Ectodermal cell (in vitro differentiated cells): ENCODE data around the gene PIKFYVE.

Experiments
- H3K27ac ChIP-seq: 2 replicates; pipeline ENCODE4 v1.7.0; 2013; ENCODE audit warnings: mild to moderate bottlenecking, low read depth, low read length; ENCODE audit not compliant: insufficient read depth, poor library complexity, severe bottlenecking
- H3K27me3 ChIP-seq: 2 replicates; pipeline ENCODE4 v1.7.0; 2013; ENCODE audit warnings: mild to moderate bottlenecking, low read length; ENCODE audit not compliant: insufficient read depth, control insufficient read depth, poor library complexity, severe bottlenecking
- H3K36me3 ChIP-seq: one replicate; pipeline ENCODE4 v1.7.0; 2013; ENCODE audit warnings: low read length; ENCODE audit not compliant: control insufficient read depth, insufficient read depth
- H3K4me1 ChIP-seq: one replicate; pipeline ENCODE4 v1.7.0; 2013; ENCODE audit warnings: low read length; ENCODE audit not compliant: control insufficient read depth, insufficient read depth
- H3K4me3 ChIP-seq: 2 replicates; pipeline ENCODE4 v1.7.0; 2013; ENCODE audit warnings: low read depth, low read length, control low read depth; ENCODE audit not compliant: insufficient read depth
- H3K9me3 ChIP-seq: 2 replicates; pipeline ENCODE4 v1.7.0; 2013; ENCODE audit warnings: mild to moderate bottlenecking, low read length, moderate library complexity; ENCODE audit not compliant: control insufficient read depth
- WGBS, 2 experiments: methylation state at CpG; one replicate each; pipeline ENCODE4 v1.1.7; 2013; ENCODE audit warnings: missing lambda C conversion rate in 2 of 2; 5-methylcytosine and 5-hydroxymethylcytosine counted together

The PIKFYVE gene

GRCh38 chr2:208356846-208357574 lies 91.0 kb downstream of the PIKFYVE start:
- H3K4me3 ChIP-seq, result no peak overlapping the region
- WGBS, 2 experiments, result 63 to 68% methylated on average over 1 of the region's 1 CpG
- H3K4me1 ChIP-seq, result no peaks in the 10 kb centered on the region
- no peaks in the 10 kb centered on the region for H3K9me3 ChIP-seq
- H3K36me3 ChIP-seq, result peaks cover 17% of the 10 kb centered on the region
- no peak overlapping the region for H3K27ac ChIP-seq
- no peaks in the 10 kb centered on the region for H3K27me3 ChIP-seq

GRCh38 chr2:208358758-208359631 lies 92.9 kb downstream of the PIKFYVE start:
- no peaks in the 10 kb centered on the region for H3K27me3 ChIP-seq
- H3K4me3 ChIP-seq, result no peak overlapping the region
- H3K27ac ChIP-seq, result no peak overlapping the region
- peaks cover 4% of the 10 kb centered on the region for H3K36me3 ChIP-seq
- WGBS, 2 experiments, result 94 to 95% methylated on average over 10 of the region's 10 CpGs
- H3K9me3 ChIP-seq, result no peaks in the 10 kb centered on the region
- H3K4me1 ChIP-seq, result no peaks in the 10 kb centered on the region

- H3K4me3 ChIP-seq, result no peak overlapping the region
- 92 to 96% methylated on average over 17 of the region's 17 CpGs for WGBS, 2 experiments
- no peaks in the 10 kb centered on the region for H3K9me3 ChIP-seq
- H3K4me1 ChIP-seq, result no peaks in the 10 kb centered on the region
- H3K27ac ChIP-seq, result no peak overlapping the region
- H3K27me3 ChIP-seq, result no peaks in the 10 kb centered on the region
- no peaks in the 10 kb centered on the region for H3K36me3 ChIP-seq
Measured at GRCh38 chr2:208359632-208359986, 93.6 kb downstream of the PIKFYVE start.

GRCh38 chr2:208360259-208361076 lies 94.4 kb downstream of the PIKFYVE start:
- Histone ChIP-seq H3K9me3 (no peaks in the 10 kb centered on the region), H3K4me1 (no peaks in the 10 kb centered on the region), H3K36me3 (no peaks in the 10 kb centered on the region), H3K4me3 (no peak overlapping the region), H3K27me3 (no peaks in the 10 kb centered on the region), H3K27ac (no peak overlapping the region)
- WGBS, 2 experiments, result 94% methylated on average over 48 of the region's 48 CpGs

GRCh38 chr2:208361077-208361441 lies 95.0 kb downstream of the PIKFYVE start:
- H3K4me1 ChIP-seq, result no peaks in the 10 kb centered on the region
- WGBS, 2 experiments, result 94 to 97% methylated on average over 8 to 9 of the region's 9 CpGs
- H3K36me3 ChIP-seq, result no peaks in the 10 kb centered on the region
- no peaks in the 10 kb centered on the region for H3K9me3 ChIP-seq
- H3K4me3 ChIP-seq, result no peak overlapping the region
- H3K27ac ChIP-seq, result no peak overlapping the region
- H3K27me3 ChIP-seq, result no peaks in the 10 kb centered on the region

GRCh38 chr2:208363485-208363884 lies 97.4 kb downstream of the PIKFYVE start:
- Histone ChIP-seq H3K4me3 (no peak overlapping the region), H3K27ac (no peak overlapping the region), H3K9me3 (no peaks in the 10 kb centered on the region), H3K36me3 (no peaks in the 10 kb centered on the region), H3K27me3 (no peaks in the 10 kb centered on the region), H3K4me1 (no peaks in the 10 kb centered on the region)
- 94 to 98% methylated on average over 2 of the region's 2 CpGs for WGBS, 2 experiments

GRCh38 chr2:208366215-208367127 lies 100.4 kb downstream of the PIKFYVE start:
- H3K36me3 ChIP-seq, result no peaks in the 10 kb centered on the region
- WGBS, 2 experiments, result 93 to 98% methylated on average over 4 of the region's 4 CpGs
- H3K4me3 ChIP-seq, result no peak overlapping the region

GRCh38 chr2:208369091-208369490 lies 103.0 kb downstream of the PIKFYVE start:
- Histone ChIP-seq H3K4me3 (no peak overlapping the region), H3K9me3 (no peaks in the 10 kb centered on the region), H3K4me1 (no peaks in the 10 kb centered on the region), H3K36me3 (no peaks in the 10 kb centered on the region), H3K27ac (no peak overlapping the region), H3K27me3 (no peaks in the 10 kb centered on the region)
- 93 to 94% methylated on average over 2 of the region's 2 CpGs for whole genome bisulfite sequencing, 2 experiments

More at GRCh38 chr2:208366215-208367127, 100.4 kb downstream of the PIKFYVE start:
- H3K27me3 ChIP-seq, result no peaks in the 10 kb centered on the region
- no peaks in the 10 kb centered on the region for H3K4me1 ChIP-seq
- H3K9me3 ChIP-seq, result no peaks in the 10 kb centered on the region
- no peak overlapping the region for H3K27ac ChIP-seq

- H3K36me3 ChIP-seq, result no peaks in the 10 kb centered on the region
- no peaks in the 10 kb centered on the region for H3K4me1 ChIP-seq
- H3K27me3 ChIP-seq, result no peaks in the 10 kb centered on the region
- no peak overlapping the region for H3K27ac ChIP-seq
- H3K9me3 ChIP-seq, result no peaks in the 10 kb centered on the region
- WGBS, 2 experiments, result 95 to 97% methylated on average over 8 of the region's 8 CpGs
- H3K4me3 ChIP-seq, result no peak overlapping the region
Measured at GRCh38 chr2:208370881-208371633, 105.0 kb downstream of the PIKFYVE start.
